ENCODE data around the gene GOLGA6D.
"Not testable (repeated sequence)": the region's sequence is repeated elsewhere in the genome, so short reads cannot be mapped to it uniquely, and the experiment has no call there.

DNA sequence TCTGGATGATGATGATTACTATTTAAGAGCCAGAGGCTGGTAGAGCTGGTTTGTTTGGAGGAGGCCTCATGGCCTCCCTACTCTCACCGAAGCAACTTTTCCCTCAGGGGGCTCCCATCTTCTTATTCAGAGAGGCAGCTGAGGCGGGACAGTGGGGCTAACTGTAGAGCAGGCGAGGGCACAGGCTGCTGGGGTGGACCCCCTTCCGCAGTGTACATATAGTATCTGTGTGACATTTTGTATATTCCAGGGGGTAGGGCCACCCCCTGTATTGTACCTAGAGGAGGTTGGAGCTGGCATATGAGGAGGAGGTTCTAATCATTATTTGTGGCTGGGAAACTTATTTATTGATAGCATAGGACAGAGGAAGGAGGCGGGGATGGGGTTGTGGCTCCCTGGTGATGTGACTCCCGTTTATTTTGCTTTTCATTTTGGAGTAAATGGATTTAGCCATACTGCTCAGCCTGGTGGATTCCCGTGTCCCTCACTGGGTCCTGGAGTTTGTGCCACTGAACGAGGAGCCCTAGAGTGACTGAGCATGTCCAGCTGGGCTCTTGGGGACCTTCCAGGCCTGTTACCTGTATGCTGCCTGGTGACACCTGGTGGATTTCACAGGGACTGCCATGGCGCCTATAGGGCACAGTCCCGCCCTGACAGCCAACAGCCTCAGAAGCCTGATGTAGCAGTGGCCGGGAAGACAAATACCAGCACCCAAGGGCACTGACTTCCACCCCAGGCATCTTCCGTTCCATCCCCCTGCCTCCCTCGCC lies 16.1 kb downstream of the GOLGA6D start:
- not testable (repeated sequence) for TF ChIP-seq POLR2A, EP300 (IDR thresholded peaks at IDR 0.05)
- TF ChIP-seq, protein P1, sequence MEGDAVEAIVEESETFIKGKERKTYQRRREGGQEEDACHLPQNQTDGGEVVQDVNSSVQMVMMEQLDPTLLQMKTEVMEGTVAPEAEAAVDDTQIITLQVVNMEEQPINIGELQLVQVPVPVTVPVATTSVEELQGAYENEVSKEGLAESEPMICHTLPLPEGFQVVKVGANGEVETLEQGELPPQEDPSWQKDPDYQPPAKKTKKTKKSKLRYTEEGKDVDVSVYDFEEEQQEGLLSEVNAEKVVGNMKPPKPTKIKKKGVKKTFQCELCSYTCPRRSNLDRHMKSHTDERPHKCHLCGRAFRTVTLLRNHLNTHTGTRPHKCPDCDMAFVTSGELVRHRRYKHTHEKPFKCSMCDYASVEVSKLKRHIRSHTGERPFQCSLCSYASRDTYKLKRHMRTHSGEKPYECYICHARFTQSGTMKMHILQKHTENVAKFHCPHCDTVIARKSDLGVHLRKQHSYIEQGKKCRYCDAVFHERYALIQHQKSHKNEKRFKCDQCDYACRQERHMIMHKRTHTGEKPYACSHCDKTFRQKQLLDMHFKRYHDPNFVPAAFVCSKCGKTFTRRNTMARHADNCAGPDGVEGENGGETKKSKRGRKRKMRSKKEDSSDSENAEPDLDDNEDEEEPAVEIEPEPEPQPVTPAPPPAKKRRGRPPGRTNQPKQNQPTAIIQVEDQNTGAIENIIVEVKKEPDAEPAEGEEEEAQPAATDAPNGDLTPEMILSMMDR (IDR thresholded peaks at IDR 0.05), result not testable (repeated sequence)
